HFFc6 (cell line): ENCODE results near the gene MLLT3. TPM values are rescaled to one million over a fixed set of nuclear protein-coding genes. Genes with fewer than 3 reads are reported as not detected.

Source experiments
- DNase-seq: peaks from one replicate; pipeline ENCODE4 v3.0.0-alpha.2; 2018
- H3K27ac Mint-ChIP-seq: 2 replicates; pipeline ENCODE4 v1.8.0; 2020; ENCODE audit warnings: mild to moderate bottlenecking, mixed read lengths
- H3K27me3 Mint-ChIP-seq: 2 replicates; pipeline ENCODE4 v1.8.0; 2021; ENCODE audit warnings: mild to moderate bottlenecking, moderate library complexity, mixed read lengths; ENCODE audit not compliant: insufficient read depth
- H3K36me3 Mint-ChIP-seq: 2 replicates; pipeline ENCODE4 v1.8.0; 2021; ENCODE audit warnings: low read depth, mixed read lengths
- H3K4me1 Mint-ChIP-seq: 2 replicates; pipeline ENCODE4 v1.8.0; 2020; ENCODE audit warnings: low read depth, mixed read lengths
- H3K4me3 Mint-ChIP-seq: 2 replicates; pipeline ENCODE4 v1.8.0; 2020; ENCODE audit warnings: mild to moderate bottlenecking, moderate library complexity, mixed read lengths
- H3K9me3 Mint-ChIP-seq: 2 replicates; pipeline ENCODE4 v1.8.0; 2020; ENCODE audit warnings: mild to moderate bottlenecking, mixed read lengths
- total RNA-seq, 6 experiments: library from RNA; stranded (reverse); fragmentation: NEBNext Ultra II Directional; extraction: Animal tissue kit (Norgen Biotek cat#: 25700); gene quantifications; 2 replicates in 1 of 6; 3 replicates in 5 of 6; pipeline ENCODE4 v1.2.3, GENCODE V29; 2021
- TF ChIP-seq, protein P1 (sequence below): fragments of 200-600 bp; sonication (generic); IDR thresholded peaks from 2 replicates; pipeline ENCODE4 v1.5.0; 2021; ENCODE audit warnings: antibody characterized with exemption, mild to moderate bottlenecking

MLLT3 gene
- total RNA-seq, 6 experiments from 2014 or later, result 23.1 to 27.5 (median 24.7) TPM

DNA sequence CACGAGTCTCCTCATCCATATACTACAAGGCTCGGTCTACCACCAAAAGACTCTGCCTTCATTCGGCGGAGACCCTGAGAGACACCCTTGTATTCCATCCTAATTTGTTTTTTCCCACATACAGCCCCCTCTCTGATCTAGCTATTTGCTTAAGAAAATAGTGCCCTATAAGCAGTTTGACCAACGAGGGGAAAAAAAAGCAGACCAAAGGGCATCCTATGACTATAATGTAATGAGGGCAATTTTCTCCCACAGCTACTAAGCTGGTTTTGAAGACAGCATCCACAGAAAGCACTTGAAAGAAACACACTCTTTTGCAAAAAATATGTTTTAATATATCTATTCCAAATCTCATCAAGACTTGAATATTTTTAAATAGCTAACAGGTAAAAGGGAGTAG lies 147.8 kb downstream of the MLLT3 start:
- H3K36me3 Mint-ChIP-seq, result no peaks in the 10 kb centered on the region
- H3K9me3 Mint-ChIP-seq, result no peaks in the 10 kb centered on the region
- H3K27me3 Mint-ChIP-seq, result no peaks in the 10 kb centered on the region
- H3K4me3 Mint-ChIP-seq, result no peak overlapping the region
- no peak for DNase-seq
- peaks cover 33% of the 10 kb centered on the region for H3K4me1 Mint-ChIP-seq
- H3K27ac Mint-ChIP-seq, result no peak overlapping the region
- TF ChIP-seq, protein P1, sequence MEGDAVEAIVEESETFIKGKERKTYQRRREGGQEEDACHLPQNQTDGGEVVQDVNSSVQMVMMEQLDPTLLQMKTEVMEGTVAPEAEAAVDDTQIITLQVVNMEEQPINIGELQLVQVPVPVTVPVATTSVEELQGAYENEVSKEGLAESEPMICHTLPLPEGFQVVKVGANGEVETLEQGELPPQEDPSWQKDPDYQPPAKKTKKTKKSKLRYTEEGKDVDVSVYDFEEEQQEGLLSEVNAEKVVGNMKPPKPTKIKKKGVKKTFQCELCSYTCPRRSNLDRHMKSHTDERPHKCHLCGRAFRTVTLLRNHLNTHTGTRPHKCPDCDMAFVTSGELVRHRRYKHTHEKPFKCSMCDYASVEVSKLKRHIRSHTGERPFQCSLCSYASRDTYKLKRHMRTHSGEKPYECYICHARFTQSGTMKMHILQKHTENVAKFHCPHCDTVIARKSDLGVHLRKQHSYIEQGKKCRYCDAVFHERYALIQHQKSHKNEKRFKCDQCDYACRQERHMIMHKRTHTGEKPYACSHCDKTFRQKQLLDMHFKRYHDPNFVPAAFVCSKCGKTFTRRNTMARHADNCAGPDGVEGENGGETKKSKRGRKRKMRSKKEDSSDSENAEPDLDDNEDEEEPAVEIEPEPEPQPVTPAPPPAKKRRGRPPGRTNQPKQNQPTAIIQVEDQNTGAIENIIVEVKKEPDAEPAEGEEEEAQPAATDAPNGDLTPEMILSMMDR, result no peak

- no peak overlapping the region for H3K27ac Mint-ChIP-seq
- peaks cover 25% of the 10 kb centered on the region for H3K4me1 Mint-ChIP-seq
- DNase-seq, result no peak
- no peaks in the 10 kb centered on the region for H3K27me3 Mint-ChIP-seq
- no peaks in the 10 kb centered on the region for H3K36me3 Mint-ChIP-seq
- TF ChIP-seq, protein P1, result no peak
- no peak overlapping the region for H3K4me3 Mint-ChIP-seq
- no peaks in the 10 kb centered on the region for H3K9me3 Mint-ChIP-seq
These were observed 148.7 kb downstream of the MLLT3 start for GRCh38 chr9:20473515-20474013.

DNA sequence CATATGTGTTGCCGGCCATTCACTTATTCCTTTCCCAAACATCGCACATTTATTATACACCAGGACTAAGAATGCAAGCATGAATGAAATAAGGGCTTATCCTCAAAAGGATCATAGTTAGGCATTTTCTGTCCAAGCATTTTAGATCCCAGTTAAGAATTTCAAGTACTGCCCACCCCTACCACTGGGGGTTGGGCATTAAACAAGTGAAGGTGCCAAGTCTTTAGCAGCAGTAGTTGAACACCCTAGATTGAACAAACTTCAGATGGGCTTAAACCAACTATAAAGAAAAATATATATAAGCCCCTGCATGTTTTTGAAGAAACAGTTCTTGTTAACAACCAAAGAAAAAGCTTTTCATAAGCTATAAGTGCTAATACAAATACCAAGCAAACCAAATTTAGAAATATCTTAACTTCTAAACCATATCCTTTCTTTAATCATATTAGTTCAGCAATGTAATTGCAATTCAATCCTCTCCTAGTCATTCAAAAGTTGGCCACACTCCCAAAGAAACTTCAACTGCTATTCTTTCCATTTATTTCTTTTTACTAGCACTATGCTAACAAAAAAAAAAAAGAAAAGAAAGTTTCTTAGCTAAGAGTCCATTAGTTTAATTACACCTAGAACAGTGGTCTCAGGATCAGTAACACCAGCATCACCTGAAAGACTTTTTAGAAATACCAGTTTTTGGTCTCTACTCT lies 149.8 kb downstream of the MLLT3 start:
- Mint-ChIP-seq H3K4me1 (peaks cover 15% of the 10 kb centered on the region), H3K4me3 (no peak overlapping the region), H3K9me3 (no peaks in the 10 kb centered on the region), H3K36me3 (no peaks in the 10 kb centered on the region), H3K27me3 (no peaks in the 10 kb centered on the region), H3K27ac (no peak overlapping the region)
- no peak for DNase-seq
- TF ChIP-seq, protein P1, result no peak

- H3K27ac Mint-ChIP-seq, result no peak overlapping the region
- no peak overlapping the region for H3K4me3 Mint-ChIP-seq
- H3K9me3 Mint-ChIP-seq, result no peaks in the 10 kb centered on the region
- TF ChIP-seq, protein P1, result no peak
- peaks cover 9% of the 10 kb centered on the region for H3K4me1 Mint-ChIP-seq
- no peaks in the 10 kb centered on the region; the same call in 1 of the 2 replicates for H3K27me3 Mint-ChIP-seq
- no peaks in the 10 kb centered on the region for H3K36me3 Mint-ChIP-seq
- DNase-seq, result no peak
These were observed 155.8 kb downstream of the MLLT3 start for GRCh38 chr9:20466328-20467008.

- DNase-seq, result no peak
- Mint-ChIP-seq H3K4me1 (peaks cover 14% of the 10 kb centered on the region), H3K9me3 (no peaks in the 10 kb centered on the region), H3K27ac (no peak overlapping the region), H3K36me3 (no peaks in the 10 kb centered on the region), H3K4me3 (no peak overlapping the region), H3K27me3 (no peaks in the 10 kb centered on the region; the same call in 1 of the 2 replicates)
- TF ChIP-seq, protein P1, result no peak
These were observed 158.1 kb downstream of the MLLT3 start for GRCh38 chr9:20464242-20464641.
